ENCODE results near the gene SCGB1D4. TPM values are rescaled to one million over a fixed set of nuclear protein-coding genes. Genes with fewer than 3 reads are reported as not detected.

SCGB1D4 gene
- total and polyA plus RNA-seq, 10 of the 15 experiments (the other 5 are each of a cell fraction or from before 2014, with no cell fraction given) = not detected

DNA sequence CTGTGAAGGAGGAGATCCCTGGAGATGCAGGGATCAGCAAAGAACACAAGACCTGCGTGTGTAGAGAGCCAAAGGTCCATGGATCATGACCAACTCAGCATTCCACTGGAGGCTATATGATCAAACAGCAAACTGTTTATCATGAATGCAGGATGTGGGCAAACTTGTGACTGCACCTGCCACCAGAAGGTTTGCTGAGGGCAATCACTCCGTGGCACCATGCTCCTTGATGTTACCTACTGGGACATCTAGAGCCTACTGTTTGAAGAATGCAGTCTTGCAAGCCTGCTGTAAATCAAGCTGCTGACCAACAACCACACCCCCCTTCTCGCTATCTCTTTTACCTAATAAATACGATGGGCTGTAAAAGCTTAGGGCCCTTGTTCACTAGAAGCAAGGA, 47.2 kb downstream of the SCGB1D4 start:
- BruUV-seq (replicated peaks) = no TSS peak
- ATAC-seq (no peak), DNase-seq (ENCODE audit: low read depth, low spot score) (no peak), FAIRE-seq (no peak)
- Histone ChIP-seq H3K79me2 (ENCODE audit: control insufficient read depth, insufficient read depth, low read length) (no peaks in the 10 kb centered on the region), H2AFZ (ENCODE audit: control insufficient read depth, low read depth, low read length) (no peak overlapping the region), H4K20me1 (ENCODE audit: control insufficient read depth, insufficient read depth) (no peaks in the 10 kb centered on the region), H3K36me3 (ENCODE audit: control insufficient read depth in 2 of 2, insufficient read depth in 2 of 2, low read length in 1 of 2) (no peaks in the 10 kb centered on the region), H3K4me1 (ENCODE audit: control insufficient read depth, insufficient read depth, low read length) (no peaks in the 10 kb centered on the region), H3K9ac (ENCODE audit: control insufficient read depth, insufficient read depth, low read length) (no peak overlapping the region), H3K27ac (ENCODE audit: control insufficient read depth, insufficient read depth) (no peak overlapping the region), H3K4me2 (ENCODE audit: control insufficient read depth, insufficient read depth) (no peak overlapping the region), H3K9me3 (replicated peaks; ENCODE audit: control insufficient read depth, insufficient read depth, low read length) (peaks cover 9% of the 10 kb centered on the region; the same call in 2 of the 3 replicates), H3K4me3 (no peak overlapping the region), H3K27me3 (replicated peaks in 1 of 2; ENCODE audit: control insufficient read depth in 2 of 2, insufficient read depth in 2 of 2, low read length in 1 of 2) (no peaks in the 10 kb centered on the region)
- CTCF ChIA-PET = no interaction called here
- RAD21 ChIA-PET (ENCODE audit: unreplicated experiment) = no interaction called here
- SMC1A ChIA-PET (ENCODE audit: uncharacterized antibody, unreplicated experiment) = interaction anchor here (0.5 kb wide), 1 partner anchor 14 kb away, joined by 3 read pairs; no protein-coding TSS in a partner anchor
- 16% methylated on average over 4 of the region's 4 CpGs for WGBS (ENCODE audit: insufficient coverage, insufficient replicate concordance, low lambda C conversion rate, missing lambda C conversion rate)
- POLR2A ChIA-PET = no interaction called here
- TF ChIP-seq KDM1A (IDR thresholded peaks at IDR 0.05; ENCODE audit: borderline replicate concordance) (no peak), EZH2 (IDR thresholded peaks at IDR 0.05; ENCODE audit: borderline replicate concordance, control insufficient read depth, low read depth, low read length) (no peak), IKZF1 (conservative IDR thresholded peaks at IDR 0.05) (no peak), WRNIP1 (IDR thresholded peaks at IDR 0.05; ENCODE audit: borderline replicate concordance, low read depth, low read length) (no peak), ZBED1 (IDR thresholded peaks at IDR 0.05; ENCODE audit: borderline replicate concordance) (no peak)
- TF ChIP-seq, protein P1, sequence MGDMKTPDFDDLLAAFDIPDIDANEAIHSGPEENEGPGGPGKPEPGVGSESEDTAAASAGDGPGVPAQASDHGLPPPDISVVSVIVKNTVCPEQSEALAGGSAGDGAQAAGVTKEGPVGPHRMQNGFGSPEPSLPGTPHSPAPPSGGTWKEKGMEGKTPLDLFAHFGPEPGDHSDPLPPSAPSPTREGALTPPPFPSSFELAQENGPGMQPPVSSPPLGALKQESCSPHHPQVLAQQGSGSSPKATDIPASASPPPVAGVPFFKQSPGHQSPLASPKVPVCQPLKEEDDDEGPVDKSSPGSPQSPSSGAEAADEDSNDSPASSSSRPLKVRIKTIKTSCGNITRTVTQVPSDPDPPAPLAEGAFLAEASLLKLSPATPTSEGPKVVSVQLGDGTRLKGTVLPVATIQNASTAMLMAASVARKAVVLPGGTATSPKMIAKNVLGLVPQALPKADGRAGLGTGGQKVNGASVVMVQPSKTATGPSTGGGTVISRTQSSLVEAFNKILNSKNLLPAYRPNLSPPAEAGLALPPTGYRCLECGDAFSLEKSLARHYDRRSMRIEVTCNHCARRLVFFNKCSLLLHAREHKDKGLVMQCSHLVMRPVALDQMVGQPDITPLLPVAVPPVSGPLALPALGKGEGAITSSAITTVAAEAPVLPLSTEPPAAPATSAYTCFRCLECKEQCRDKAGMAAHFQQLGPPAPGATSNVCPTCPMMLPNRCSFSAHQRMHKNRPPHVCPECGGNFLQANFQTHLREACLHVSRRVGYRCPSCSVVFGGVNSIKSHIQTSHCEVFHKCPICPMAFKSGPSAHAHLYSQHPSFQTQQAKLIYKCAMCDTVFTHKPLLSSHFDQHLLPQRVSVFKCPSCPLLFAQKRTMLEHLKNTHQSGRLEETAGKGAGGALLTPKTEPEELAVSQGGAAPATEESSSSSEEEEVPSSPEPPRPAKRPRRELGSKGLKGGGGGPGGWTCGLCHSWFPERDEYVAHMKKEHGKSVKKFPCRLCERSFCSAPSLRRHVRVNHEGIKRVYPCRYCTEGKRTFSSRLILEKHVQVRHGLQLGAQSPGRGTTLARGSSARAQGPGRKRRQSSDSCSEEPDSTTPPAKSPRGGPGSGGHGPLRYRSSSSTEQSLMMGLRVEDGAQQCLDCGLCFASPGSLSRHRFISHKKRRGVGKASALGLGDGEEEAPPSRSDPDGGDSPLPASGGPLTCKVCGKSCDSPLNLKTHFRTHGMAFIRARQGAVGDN (IDR thresholded peaks at IDR 0.05) = no peak
- TF ChIP-seq, protein P2, sequence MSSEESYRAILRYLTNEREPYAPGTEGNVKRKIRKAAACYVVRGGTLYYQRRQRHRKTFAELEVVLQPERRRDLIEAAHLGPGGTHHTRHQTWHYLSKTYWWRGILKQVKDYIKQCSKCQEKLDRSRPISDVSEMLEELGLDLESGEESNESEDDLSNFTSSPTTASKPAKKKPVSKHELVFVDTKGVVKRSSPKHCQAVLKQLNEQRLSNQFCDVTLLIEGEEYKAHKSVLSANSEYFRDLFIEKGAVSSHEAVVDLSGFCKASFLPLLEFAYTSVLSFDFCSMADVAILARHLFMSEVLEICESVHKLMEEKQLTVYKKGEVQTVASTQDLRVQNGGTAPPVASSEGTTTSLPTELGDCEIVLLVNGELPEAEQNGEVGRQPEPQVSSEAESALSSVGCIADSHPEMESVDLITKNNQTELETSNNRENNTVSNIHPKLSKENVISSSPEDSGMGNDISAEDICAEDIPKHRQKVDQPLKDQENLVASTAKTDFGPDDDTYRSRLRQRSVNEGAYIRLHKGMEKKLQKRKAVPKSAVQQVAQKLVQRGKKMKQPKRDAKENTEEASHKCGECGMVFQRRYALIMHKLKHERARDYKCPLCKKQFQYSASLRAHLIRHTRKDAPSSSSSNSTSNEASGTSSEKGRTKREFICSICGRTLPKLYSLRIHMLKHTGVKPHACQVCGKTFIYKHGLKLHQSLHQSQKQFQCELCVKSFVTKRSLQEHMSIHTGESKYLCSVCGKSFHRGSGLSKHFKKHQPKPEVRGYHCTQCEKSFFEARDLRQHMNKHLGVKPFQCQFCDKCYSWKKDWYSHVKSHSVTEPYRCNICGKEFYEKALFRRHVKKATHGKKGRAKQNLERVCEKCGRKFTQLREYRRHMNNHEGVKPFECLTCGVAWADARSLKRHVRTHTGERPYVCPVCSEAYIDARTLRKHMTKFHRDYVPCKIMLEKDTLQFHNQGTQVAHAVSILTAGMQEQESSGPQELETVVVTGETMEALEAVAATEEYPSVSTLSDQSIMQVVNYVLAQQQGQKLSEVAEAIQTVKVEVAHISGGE (CRISPR knock-in tag; IDR thresholded peaks at IDR 0.05) = no peak
- in situ Hi-C loops (cut with MboI) = no loop called here
- intact Hi-C loops (cut with micrococcal nuclease; ENCODE audit: unreplicated experiment) = no loop called here

Other genes starting within 250 kb of the SCGB1D4 start
Only the 7 nearest of the 8 such genes appear.
- gene INCENP, start 175.1 kb downstream of the SCGB1D4 start, total RNA-seq (2014; rRNA removed) = 47.3 and 55.6 TPM in 2 replicates
- 24.7 and 25.7 TPM in 2 replicates for gene INCENP, start 175.1 kb downstream of the SCGB1D4 start, total RNA-seq (2014; rRNA removed; fragmentation: Illumina TruSeq; extraction: Trizol)
- 88.1 and 96.8 TPM in 2 replicates for gene INCENP, start 175.1 kb downstream of the SCGB1D4 start, total RNA-seq (2021)
- 17.1 and 32.3 TPM in 2 replicates for gene INCENP, start 175.1 kb downstream of the SCGB1D4 start, polyA plus RNA-seq (2011; rRNA removed)
- 20.9 and 33.8 TPM in 2 replicates for gene INCENP, start 175.1 kb downstream of the SCGB1D4 start, polyA plus RNA-seq (2014; fragmentation: Illumina TruSeq; extraction: Trizol)
- gene INCENP, start 175.1 kb downstream of the SCGB1D4 start, polyA plus RNA-seq (2014; fragmentation: Nextera tagmentation; extraction: Ambion mirVana) = 1 to 10 TPM; 1.4 to 3.7 TPM
- gene INCENP, start 175.1 kb downstream of the SCGB1D4 start, polyA plus RNA-seq (2014; rRNA removed) = 51.9 and 52.7 TPM in 2 replicates
- 10 to 100 TPM; 16.3 to 19.5 TPM for gene INCENP, start 175.1 kb downstream of the SCGB1D4 start, polyA plus RNA-seq (2016; fragmentation: Nextera tagmentation; extraction: Ambion mirVana)
- not detected in 2 replicates for gene SCGB1D1, start 108.9 kb downstream of the SCGB1D4 start, total RNA-seq (2014; rRNA removed)
- gene SCGB1D1, start 108.9 kb downstream of the SCGB1D4 start, total RNA-seq (2014; rRNA removed; fragmentation: Illumina TruSeq; extraction: Trizol) = not detected in 2 replicates
- not detected in 2 replicates for gene SCGB1D1, start 108.9 kb downstream of the SCGB1D4 start, total RNA-seq (2021)
- gene SCGB1D1, start 108.9 kb downstream of the SCGB1D4 start, polyA plus RNA-seq (2011; rRNA removed) = not detected in 2 replicates
- not detected in 2 replicates for gene SCGB1D1, start 108.9 kb downstream of the SCGB1D4 start, polyA plus RNA-seq (2014; fragmentation: Illumina TruSeq; extraction: Trizol)
- not detected for gene SCGB1D1, start 108.9 kb downstream of the SCGB1D4 start, polyA plus RNA-seq (2014; fragmentation: Nextera tagmentation; extraction: Ambion mirVana)
- not detected in 2 replicates for gene SCGB1D1, start 108.9 kb downstream of the SCGB1D4 start, polyA plus RNA-seq (2014; rRNA removed)
- not detected for gene SCGB1D1, start 108.9 kb downstream of the SCGB1D4 start, polyA plus RNA-seq (2016; fragmentation: Nextera tagmentation; extraction: Ambion mirVana)
- not detected in 2 replicates for gene SCGB2A1, start 90.4 kb downstream of the SCGB1D4 start, total RNA-seq (2014; rRNA removed)
- not detected in 2 replicates for gene SCGB2A1, start 90.4 kb downstream of the SCGB1D4 start, total RNA-seq (2014; rRNA removed; fragmentation: Illumina TruSeq; extraction: Trizol)
- not detected in 2 replicates for gene SCGB2A1, start 90.4 kb downstream of the SCGB1D4 start, total RNA-seq (2021)
- gene SCGB2A1, start 90.4 kb downstream of the SCGB1D4 start, polyA plus RNA-seq (2011; rRNA removed) = not detected in 2 replicates
- not detected in 2 replicates for gene SCGB2A1, start 90.4 kb downstream of the SCGB1D4 start, polyA plus RNA-seq (2014; fragmentation: Illumina TruSeq; extraction: Trizol)
- not detected for gene SCGB2A1, start 90.4 kb downstream of the SCGB1D4 start, polyA plus RNA-seq (2014; fragmentation: Nextera tagmentation; extraction: Ambion mirVana)
- not detected in 2 replicates for gene SCGB2A1, start 90.4 kb downstream of the SCGB1D4 start, polyA plus RNA-seq (2014; rRNA removed)
- gene SCGB2A1, start 90.4 kb downstream of the SCGB1D4 start, polyA plus RNA-seq (2016; fragmentation: Nextera tagmentation; extraction: Ambion mirVana) = not detected
- gene SCGB1D2, start 56.8 kb downstream of the SCGB1D4 start, total RNA-seq (2014; rRNA removed) = not detected in 2 replicates
- gene SCGB1D2, start 56.8 kb downstream of the SCGB1D4 start, total RNA-seq (2014; rRNA removed; fragmentation: Illumina TruSeq; extraction: Trizol) = not detected in 2 replicates
- gene SCGB1D2, start 56.8 kb downstream of the SCGB1D4 start, total RNA-seq (2021) = not detected in 2 replicates
- gene SCGB1D2, start 56.8 kb downstream of the SCGB1D4 start, polyA plus RNA-seq (2011; rRNA removed) = not detected in 2 replicates
- not detected in 2 replicates for gene SCGB1D2, start 56.8 kb downstream of the SCGB1D4 start, polyA plus RNA-seq (2014; fragmentation: Illumina TruSeq; extraction: Trizol)
- gene SCGB1D2, start 56.8 kb downstream of the SCGB1D4 start, polyA plus RNA-seq (2014; fragmentation: Nextera tagmentation; extraction: Ambion mirVana) = not detected
- not detected in 2 replicates for gene SCGB1D2, start 56.8 kb downstream of the SCGB1D4 start, polyA plus RNA-seq (2014; rRNA removed)
- under 1 TPM in 1 of 2 experiments, not detected in 1; 0.48 TPM for gene SCGB1D2, start 56.8 kb downstream of the SCGB1D4 start, polyA plus RNA-seq (2016; fragmentation: Nextera tagmentation; extraction: Ambion mirVana)
- gene SCGB2A2, start 28.9 kb downstream of the SCGB1D4 start, total RNA-seq (2014; rRNA removed) = not detected in 2 replicates
- not detected in 2 replicates for gene SCGB2A2, start 28.9 kb downstream of the SCGB1D4 start, total RNA-seq (2014; rRNA removed; fragmentation: Illumina TruSeq; extraction: Trizol)
- gene SCGB2A2, start 28.9 kb downstream of the SCGB1D4 start, total RNA-seq (2021) = not detected in 2 replicates
- not detected in 2 replicates for gene SCGB2A2, start 28.9 kb downstream of the SCGB1D4 start, polyA plus RNA-seq (2011; rRNA removed)
- gene SCGB2A2, start 28.9 kb downstream of the SCGB1D4 start, polyA plus RNA-seq (2014; fragmentation: Illumina TruSeq; extraction: Trizol) = not detected in 2 replicates
- not detected for gene SCGB2A2, start 28.9 kb downstream of the SCGB1D4 start, polyA plus RNA-seq (2014; fragmentation: Nextera tagmentation; extraction: Ambion mirVana)
- gene SCGB2A2, start 28.9 kb downstream of the SCGB1D4 start, polyA plus RNA-seq (2014; rRNA removed) = not detected in 2 replicates
- not detected for gene SCGB2A2, start 28.9 kb downstream of the SCGB1D4 start, polyA plus RNA-seq (2016; fragmentation: Nextera tagmentation; extraction: Ambion mirVana)
- gene ASRGL1, start 38.4 kb upstream of the SCGB1D4 start, total RNA-seq (2014; rRNA removed) = 4.9 and 5.8 TPM in 2 replicates
- 2.9 and 3.4 TPM in 2 replicates for gene ASRGL1, start 38.4 kb upstream of the SCGB1D4 start, total RNA-seq (2014; rRNA removed; fragmentation: Illumina TruSeq; extraction: Trizol)
- gene ASRGL1, start 38.4 kb upstream of the SCGB1D4 start, total RNA-seq (2021) = 4.5 and 5.8 TPM in 2 replicates
- 23.3 and 24.5 TPM in 2 replicates for gene ASRGL1, start 38.4 kb upstream of the SCGB1D4 start, polyA plus RNA-seq (2011; rRNA removed)
- gene ASRGL1, start 38.4 kb upstream of the SCGB1D4 start, polyA plus RNA-seq (2014; fragmentation: Illumina TruSeq; extraction: Trizol) = 2.7 and 2.9 TPM in 2 replicates
- 1 to 10 TPM in 1 of 2 experiments, under 1 TPM in 1; 0.97 to 1.9 TPM for gene ASRGL1, start 38.4 kb upstream of the SCGB1D4 start, polyA plus RNA-seq (2014; fragmentation: Nextera tagmentation; extraction: Ambion mirVana)
- gene ASRGL1, start 38.4 kb upstream of the SCGB1D4 start, polyA plus RNA-seq (2014; rRNA removed) = 3.9 and 5.7 TPM in 2 replicates
- 10 to 100 TPM; 10.5 to 12.4 TPM for gene ASRGL1, start 38.4 kb upstream of the SCGB1D4 start, polyA plus RNA-seq (2016; fragmentation: Nextera tagmentation; extraction: Ambion mirVana)
- gene SCGB1A1, start 120.0 kb upstream of the SCGB1D4 start, total RNA-seq (2014; rRNA removed) = not detected in 2 replicates
- not detected in 2 replicates for gene SCGB1A1, start 120.0 kb upstream of the SCGB1D4 start, total RNA-seq (2014; rRNA removed; fragmentation: Illumina TruSeq; extraction: Trizol)
- gene SCGB1A1, start 120.0 kb upstream of the SCGB1D4 start, total RNA-seq (2021) = 0.72 TPM in 1 of 2 replicates, not detected in the other
- gene SCGB1A1, start 120.0 kb upstream of the SCGB1D4 start, polyA plus RNA-seq (2011; rRNA removed) = not detected in 2 replicates
- gene SCGB1A1, start 120.0 kb upstream of the SCGB1D4 start, polyA plus RNA-seq (2014; fragmentation: Illumina TruSeq; extraction: Trizol) = not detected in 2 replicates
- not detected for gene SCGB1A1, start 120.0 kb upstream of the SCGB1D4 start, polyA plus RNA-seq (2014; fragmentation: Nextera tagmentation; extraction: Ambion mirVana)
- not detected in 2 replicates for gene SCGB1A1, start 120.0 kb upstream of the SCGB1D4 start, polyA plus RNA-seq (2014; rRNA removed)
- not detected for gene SCGB1A1, start 120.0 kb upstream of the SCGB1D4 start, polyA plus RNA-seq (2016; fragmentation: Nextera tagmentation; extraction: Ambion mirVana)

All from GM12878 (cell line).